ENCODE measurements around the gene FAM111A.

FAM111A gene

GRCh38 chr11:59174664-59175033, 32.0 kb downstream of the FAM111A start:
- Histone ChIP-seq H3K9me3 (ENCODE audit: control insufficient read depth, low read length) (no peaks in the 10 kb centered on the region), H3K4me1 (peaks cover 2% of the 10 kb centered on the region), H2AFZ (no peak overlapping the region), H3K36me3 (ENCODE audit: control insufficient read depth, insufficient read depth, low read length) (no peaks in the 10 kb centered on the region), H3K4me3 (ENCODE audit: low read depth, low read length) (no peak overlapping the region), H3K9ac (no peak overlapping the region), H3K27ac (no peak overlapping the region), H3K79me2 (no peaks in the 10 kb centered on the region), H3K4me2 (ENCODE audit: low read length) (no peak overlapping the region), H3K27me3 (ENCODE audit: control insufficient read depth, insufficient read depth, low read length) (no peaks in the 10 kb centered on the region)
- TF ChIP-seq CTCF (IDR thresholded peaks at IDR 0.05), result no peak

- H3K4me1 ChIP-seq, result peaks cover 2% of the 10 kb centered on the region
- TF ChIP-seq CTCF (IDR thresholded peaks at IDR 0.05), result no peak
- no peaks in the 10 kb centered on the region for H3K36me3 ChIP-seq (ENCODE audit: control insufficient read depth, insufficient read depth, low read length)
- no peaks in the 10 kb centered on the region for H3K9me3 ChIP-seq (ENCODE audit: control insufficient read depth, low read length)
- no peak overlapping the region for H3K9ac ChIP-seq
- no peak overlapping the region for H3K27ac ChIP-seq
- H2AFZ ChIP-seq, result no peak overlapping the region
- H3K79me2 ChIP-seq, result no peaks in the 10 kb centered on the region
- H3K4me3 ChIP-seq (ENCODE audit: low read depth, low read length), result no peak overlapping the region
- H3K4me2 ChIP-seq (ENCODE audit: low read length), result no peak overlapping the region
- H3K27me3 ChIP-seq (ENCODE audit: control insufficient read depth, insufficient read depth, low read length), result no peaks in the 10 kb centered on the region
Observed at GRCh38 chr11:59175091-59175501, 32.4 kb downstream of the FAM111A start.

- H3K79me2 ChIP-seq, result no peaks in the 10 kb centered on the region
- no peaks in the 10 kb centered on the region for H3K36me3 ChIP-seq (ENCODE audit: control insufficient read depth, insufficient read depth, low read length)
- H3K4me1 ChIP-seq, result peaks cover 2% of the 10 kb centered on the region
- H3K9me3 ChIP-seq (ENCODE audit: control insufficient read depth, low read length), result no peaks in the 10 kb centered on the region
- H3K4me2 ChIP-seq (ENCODE audit: low read length), result no peak overlapping the region
- H3K27ac ChIP-seq, result no peak overlapping the region
- no peak overlapping the region for H2AFZ ChIP-seq
- no peaks in the 10 kb centered on the region for H3K27me3 ChIP-seq (ENCODE audit: control insufficient read depth, insufficient read depth, low read length)
- H3K4me3 ChIP-seq (ENCODE audit: low read depth, low read length), result no peak overlapping the region
- no peak for TF ChIP-seq CTCF (IDR thresholded peaks at IDR 0.05)
- H3K9ac ChIP-seq, result no peak overlapping the region
Observed at GRCh38 chr11:59176330-59176729, 33.7 kb downstream of the FAM111A start.

- Histone ChIP-seq H3K4me2 (ENCODE audit: low read length) (no peak overlapping the region), H2AFZ (no peak overlapping the region), H3K9me3 (ENCODE audit: control insufficient read depth, low read length) (no peaks in the 10 kb centered on the region), H3K27ac (no peak overlapping the region), H3K36me3 (ENCODE audit: control insufficient read depth, insufficient read depth, low read length) (no peaks in the 10 kb centered on the region), H3K79me2 (no peaks in the 10 kb centered on the region), H3K4me1 (peaks cover 2% of the 10 kb centered on the region), H3K9ac (no peak overlapping the region), H3K4me3 (ENCODE audit: low read depth, low read length) (no peak overlapping the region), H3K27me3 (ENCODE audit: control insufficient read depth, insufficient read depth, low read length) (no peaks in the 10 kb centered on the region)
- no peak for TF ChIP-seq CTCF (IDR thresholded peaks at IDR 0.05)
Observed at GRCh38 chr11:59178402-59178801, 35.7 kb downstream of the FAM111A start.

- Histone ChIP-seq H3K27ac (no peak overlapping the region), H3K27me3 (ENCODE audit: control insufficient read depth, insufficient read depth, low read length) (no peaks in the 10 kb centered on the region), H3K4me1 (no peaks in the 10 kb centered on the region), H3K9me3 (ENCODE audit: control insufficient read depth, low read length) (no peaks in the 10 kb centered on the region), H3K4me2 (ENCODE audit: low read length) (no peak overlapping the region), H3K36me3 (ENCODE audit: control insufficient read depth, insufficient read depth, low read length) (no peaks in the 10 kb centered on the region), H3K4me3 (ENCODE audit: low read depth, low read length) (no peak overlapping the region), H2AFZ (no peak overlapping the region), H3K79me2 (no peaks in the 10 kb centered on the region), H3K9ac (no peak overlapping the region)
- TF ChIP-seq CTCF (IDR thresholded peaks at IDR 0.05), result no peak
Observed at GRCh38 chr11:59179121-59179520, 36.5 kb downstream of the FAM111A start.

All from parathyroid adenoma (tissue), 2 donors.